ENCODE measurements around the gene BOD1L1.

DNA sequence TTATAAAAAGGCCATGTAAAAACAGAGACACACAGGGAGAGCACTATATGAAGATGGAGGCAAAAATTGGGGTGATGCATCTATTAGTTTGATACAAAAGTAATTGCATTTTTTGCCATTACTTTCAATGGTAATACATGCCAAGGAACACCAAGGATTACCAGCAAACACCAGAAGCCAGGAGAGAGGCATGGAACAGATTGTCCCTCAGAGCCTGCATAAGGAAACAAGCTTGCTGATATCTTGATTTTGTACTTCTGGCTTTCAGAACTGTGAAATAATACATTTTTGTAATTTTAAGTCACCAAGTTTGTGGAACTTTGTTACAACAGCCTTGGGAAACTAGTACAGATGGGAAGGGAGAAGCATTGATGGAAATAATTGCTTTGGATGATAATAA is 45.6 kb upstream of the BOD1L1 start:
- TF ChIP-seq, protein P1, sequence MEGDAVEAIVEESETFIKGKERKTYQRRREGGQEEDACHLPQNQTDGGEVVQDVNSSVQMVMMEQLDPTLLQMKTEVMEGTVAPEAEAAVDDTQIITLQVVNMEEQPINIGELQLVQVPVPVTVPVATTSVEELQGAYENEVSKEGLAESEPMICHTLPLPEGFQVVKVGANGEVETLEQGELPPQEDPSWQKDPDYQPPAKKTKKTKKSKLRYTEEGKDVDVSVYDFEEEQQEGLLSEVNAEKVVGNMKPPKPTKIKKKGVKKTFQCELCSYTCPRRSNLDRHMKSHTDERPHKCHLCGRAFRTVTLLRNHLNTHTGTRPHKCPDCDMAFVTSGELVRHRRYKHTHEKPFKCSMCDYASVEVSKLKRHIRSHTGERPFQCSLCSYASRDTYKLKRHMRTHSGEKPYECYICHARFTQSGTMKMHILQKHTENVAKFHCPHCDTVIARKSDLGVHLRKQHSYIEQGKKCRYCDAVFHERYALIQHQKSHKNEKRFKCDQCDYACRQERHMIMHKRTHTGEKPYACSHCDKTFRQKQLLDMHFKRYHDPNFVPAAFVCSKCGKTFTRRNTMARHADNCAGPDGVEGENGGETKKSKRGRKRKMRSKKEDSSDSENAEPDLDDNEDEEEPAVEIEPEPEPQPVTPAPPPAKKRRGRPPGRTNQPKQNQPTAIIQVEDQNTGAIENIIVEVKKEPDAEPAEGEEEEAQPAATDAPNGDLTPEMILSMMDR (IDR thresholded peaks at IDR 0.05; ENCODE audit: poor library complexity), result no peak
- no peak for TF ChIP-seq EZH2 (IDR thresholded peaks at IDR 0.05; ENCODE audit: borderline replicate concordance)
